GM18507 (cell line): ENCODE data around the gene FNDC3B.

Experiments used
- DNase-seq: peaks from one replicate; pipeline ENCODE4 v3.0.0; 2011; ENCODE audit warnings: low read depth; ENCODE audit not compliant: insufficient read length; ENCODE audit errors: extremely low spot score
- FAIRE-seq: peaks from 2 replicates; lab custom pipeline; 2011; peaks lifted over from hg19 to GRCh38; lab: Jason Lieb, UNC

The FNDC3B gene

DNA sequence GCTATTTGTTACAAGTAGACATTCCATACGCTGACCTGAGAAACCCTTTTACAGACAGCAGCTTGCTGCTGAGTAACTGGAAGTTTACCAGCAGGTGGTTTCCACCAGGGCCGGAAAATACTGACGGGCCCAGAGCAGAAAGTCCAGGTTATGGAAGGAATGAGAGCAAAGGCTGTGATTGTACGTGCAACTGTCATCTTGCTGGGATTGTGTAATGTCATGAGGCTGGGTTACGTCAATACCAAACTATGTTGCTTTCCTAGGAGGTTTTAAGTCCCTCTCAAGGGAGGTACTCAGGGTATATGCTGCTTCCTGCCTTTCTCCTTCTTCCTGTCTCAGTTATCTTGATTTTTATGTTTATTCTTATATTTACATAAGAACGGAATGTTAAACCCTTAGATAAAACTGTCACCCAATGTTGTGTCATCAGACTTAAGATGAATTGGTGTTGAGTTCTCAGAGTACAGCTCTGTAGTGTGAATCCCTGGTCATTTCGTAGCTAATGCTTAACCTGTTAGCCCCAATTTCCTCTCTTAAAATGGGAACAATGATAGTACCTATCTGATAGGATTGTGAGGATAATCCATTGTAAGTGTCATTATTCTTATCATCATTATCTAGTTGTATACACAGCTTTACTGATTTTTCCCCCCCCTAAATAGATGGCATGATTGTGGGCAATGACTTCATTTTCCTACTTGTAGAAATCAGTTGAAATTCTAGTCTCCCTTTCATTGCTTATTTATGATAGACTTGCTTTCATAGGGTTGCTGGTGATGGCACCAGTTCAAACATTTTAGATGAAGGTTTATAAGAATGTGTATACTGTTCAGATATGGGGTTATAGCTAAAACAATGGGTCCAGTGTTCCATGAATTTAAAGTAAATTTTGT is 101.4 kb downstream of the FNDC3B start:
- DNase-seq (no peak), FAIRE-seq (no peak)

DNA sequence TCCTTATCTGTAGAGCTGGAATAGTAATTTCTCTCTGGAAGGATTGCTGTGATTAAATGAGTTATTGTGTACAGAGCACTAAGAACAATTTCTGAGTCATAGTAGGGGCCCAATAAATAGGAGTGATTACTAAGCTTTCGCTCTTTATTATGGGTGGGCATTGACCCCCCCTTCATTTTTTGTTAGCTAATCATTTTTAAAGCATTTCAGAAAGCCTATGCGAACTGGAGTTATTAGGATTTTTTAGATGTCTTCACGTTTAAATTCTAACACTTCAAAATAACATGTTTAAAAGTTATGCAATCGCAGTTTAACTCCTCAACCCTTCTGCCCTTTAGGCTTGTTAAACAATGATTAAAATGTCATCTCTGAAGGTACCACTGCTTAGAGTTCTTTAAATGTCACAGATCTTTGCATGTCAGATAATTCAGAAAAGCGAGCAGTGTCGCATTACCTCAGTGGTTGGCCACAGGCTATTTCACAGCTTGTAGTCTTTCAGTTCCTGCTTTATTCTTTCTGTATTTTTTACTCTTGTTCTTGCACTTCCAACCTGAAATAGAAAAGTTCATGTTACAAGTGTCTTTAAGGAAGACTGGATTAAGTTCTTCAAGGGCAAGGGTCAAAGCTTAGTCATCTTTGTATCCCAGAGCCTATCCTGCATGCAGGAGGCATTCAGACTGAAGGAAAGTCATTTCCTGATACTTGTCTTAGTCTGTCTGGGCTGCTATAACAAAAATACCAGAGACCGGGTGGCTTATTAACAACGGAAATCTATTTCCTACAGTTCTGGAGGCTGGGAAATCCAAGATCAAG is 102.9 kb downstream of the FNDC3B start:
- peak; percentile 85 for FAIRE-seq

DNA sequence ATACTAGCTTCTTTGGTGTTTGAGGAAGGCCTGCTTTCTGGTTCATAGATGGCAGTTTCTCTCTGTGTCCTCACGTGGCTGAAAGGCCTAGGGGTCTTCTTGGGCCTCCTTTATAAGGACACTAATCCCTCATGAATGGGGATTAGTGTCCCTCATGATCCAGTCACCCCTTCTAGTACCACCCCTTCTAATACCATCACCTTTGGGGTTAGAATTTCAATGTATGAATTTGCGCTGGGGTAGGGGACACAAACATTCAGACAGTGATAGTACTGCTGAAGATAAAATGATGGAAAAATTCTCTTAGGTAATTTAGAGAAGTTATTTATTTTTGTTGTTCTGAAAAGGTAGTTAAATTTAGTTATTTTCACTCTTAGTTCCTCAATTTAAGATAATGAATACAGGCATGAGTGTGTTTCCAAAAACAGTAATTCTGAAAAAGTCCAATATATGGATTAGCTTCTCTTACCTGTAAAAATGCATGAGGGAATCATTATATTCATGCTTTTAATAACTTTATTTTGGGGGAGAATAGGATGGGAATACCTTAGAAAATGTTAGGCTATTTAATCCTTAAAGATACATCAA is 103.6 kb downstream of the FNDC3B start:
- DNase-seq: no peak
- FAIRE-seq: no peak

More for the DNA sequence above, 102.9 kb downstream of the FNDC3B start:
- no peak for DNase-seq

DNA sequence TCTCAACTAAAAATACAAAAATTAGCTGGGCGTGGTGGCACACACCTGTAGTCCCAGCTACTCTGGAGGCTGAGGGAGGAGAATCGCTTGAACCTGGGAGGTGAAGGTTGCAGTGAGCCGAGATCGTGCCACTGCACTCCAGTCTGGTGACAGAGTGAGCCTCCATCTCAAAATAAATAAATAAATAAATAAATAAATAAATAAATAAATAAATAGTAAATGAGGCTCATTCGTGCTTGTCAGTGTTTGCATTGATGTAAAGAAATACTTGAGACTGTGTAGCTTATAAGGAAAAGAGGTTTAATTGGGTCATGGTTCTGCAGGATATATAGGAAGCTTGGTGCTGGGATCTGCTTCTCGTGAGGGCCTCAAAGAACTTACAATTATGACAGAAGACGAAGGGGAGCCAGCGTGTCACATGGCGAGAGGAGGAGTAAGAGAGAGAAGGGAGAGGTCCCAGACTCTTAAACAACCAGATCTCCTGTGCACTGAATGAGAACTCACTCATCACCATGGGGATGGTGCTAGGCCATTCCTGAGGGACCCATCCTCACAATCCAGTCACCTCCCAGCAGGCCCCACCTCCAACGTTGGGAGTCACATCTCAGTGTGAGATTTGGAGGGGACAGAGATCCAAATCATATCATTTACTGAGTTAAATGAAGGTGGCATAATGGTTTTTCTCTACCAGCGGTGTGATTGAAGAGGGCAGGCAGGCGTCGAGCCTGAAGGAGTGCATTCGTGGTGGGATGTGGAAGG is 104.5 kb downstream of the FNDC3B start:
- FAIRE-seq (no peak), DNase-seq (no peak)

DNA sequence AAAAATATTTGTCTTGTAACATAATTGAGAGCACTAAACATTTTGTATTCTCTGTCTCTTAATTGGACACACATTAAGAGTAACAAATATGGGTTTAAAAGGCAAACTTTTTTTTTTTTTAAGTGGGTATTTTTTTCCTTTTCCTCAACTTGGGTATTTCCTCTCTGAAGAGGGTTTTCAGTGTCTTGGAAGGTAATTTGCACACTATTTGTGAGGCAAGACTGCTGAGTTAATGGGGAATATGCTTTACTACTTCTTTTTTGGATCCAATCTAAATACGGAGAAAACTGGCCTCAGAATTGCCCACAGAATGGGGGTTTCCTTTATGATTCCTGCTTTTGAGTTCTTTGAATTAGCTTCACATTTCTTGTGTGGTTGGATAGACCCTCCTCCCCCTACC is 105.2 kb downstream of the FNDC3B start:
- FAIRE-seq: no peak
- DNase-seq: no peak

DNA sequence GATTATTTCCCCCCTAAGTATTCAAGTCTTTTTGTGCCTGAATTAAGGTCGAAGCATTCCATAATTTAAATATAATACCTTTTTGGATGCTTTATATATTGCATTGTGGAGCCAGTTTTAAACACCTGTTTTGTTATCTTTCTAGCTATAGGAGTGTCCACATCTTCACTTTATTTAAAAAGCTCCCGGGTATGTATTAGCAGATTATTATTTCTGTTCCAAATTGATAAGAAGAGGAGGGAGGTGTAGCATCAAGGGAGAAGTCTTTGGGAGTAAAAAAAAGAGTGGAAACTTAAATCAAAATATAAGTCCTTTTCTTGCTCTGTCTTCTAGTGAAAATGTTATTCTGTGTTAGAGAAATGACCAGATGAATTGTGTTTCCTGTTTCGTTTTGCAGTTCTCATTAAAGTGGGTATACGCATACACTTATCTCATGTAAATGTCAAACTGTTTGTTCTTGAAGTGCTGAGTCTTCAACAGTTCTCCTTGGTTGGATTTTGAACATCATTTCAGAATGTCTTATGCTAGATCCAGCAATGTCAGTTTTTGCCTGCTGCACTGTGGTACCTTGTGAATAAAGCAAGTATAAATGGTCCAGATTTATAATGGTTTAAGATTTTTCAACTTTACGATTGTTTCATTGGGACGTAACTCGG is 105.8 kb downstream of the FNDC3B start:
- peak; percentile 58 for FAIRE-seq
- no peak for DNase-seq

DNA sequence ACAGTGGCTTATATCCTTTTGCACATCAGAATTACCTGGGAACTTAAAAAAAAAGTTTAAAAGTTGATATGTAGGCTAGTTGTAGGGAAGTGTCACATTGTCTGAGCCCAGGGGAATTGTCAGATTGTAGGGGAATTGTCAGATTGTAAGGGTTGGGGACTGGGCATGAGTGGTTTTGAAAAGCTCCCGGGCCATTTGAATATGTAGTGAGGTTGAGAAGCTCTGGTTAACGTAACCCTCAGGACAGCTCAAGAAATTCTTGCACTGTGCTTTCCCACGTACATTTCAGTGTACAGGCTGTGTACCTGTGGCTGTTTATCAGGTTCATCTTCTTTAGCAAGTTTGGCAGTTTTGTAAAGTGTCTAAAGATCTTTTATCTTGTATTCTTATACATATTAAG is 107.0 kb downstream of the FNDC3B start:
- FAIRE-seq: no peak

DNA sequence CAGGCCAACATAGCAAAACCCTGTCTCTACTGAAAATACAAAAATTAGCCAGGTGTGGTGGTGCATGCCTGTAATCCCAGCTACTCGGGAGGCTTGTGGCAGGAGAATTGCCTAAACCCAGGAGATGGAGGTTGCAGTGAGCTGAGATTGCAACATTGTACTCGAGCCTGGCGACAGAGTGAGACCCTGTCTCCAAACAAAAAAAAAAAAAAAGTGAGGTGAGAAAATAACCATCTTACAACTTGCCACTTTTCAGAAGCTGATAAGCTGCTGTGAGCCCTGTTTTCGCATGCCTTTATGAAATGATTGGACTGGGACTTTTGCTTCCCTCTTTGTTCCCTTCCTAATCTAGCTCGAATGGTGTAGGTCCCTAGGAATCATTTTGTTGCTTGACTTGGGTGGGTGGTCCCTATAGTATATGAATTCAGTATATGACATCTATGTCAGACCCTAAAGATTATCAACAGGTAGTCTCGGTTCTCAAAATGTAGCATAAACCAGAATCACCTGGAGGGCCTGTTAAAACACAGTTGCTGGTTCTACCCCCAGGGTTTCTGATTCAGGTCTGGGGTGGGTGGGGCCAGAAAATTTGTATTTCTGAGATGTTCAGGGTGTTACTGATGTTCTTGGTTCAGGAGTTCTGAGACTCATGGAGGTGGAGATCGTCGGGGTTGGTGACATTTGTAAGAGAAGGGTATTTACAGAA is 107.9 kb downstream of the FNDC3B start:
- FAIRE-seq (no peak), DNase-seq (no peak)

More for the DNA sequence above, 107.0 kb downstream of the FNDC3B start:
- DNase-seq: no peak

DNA sequence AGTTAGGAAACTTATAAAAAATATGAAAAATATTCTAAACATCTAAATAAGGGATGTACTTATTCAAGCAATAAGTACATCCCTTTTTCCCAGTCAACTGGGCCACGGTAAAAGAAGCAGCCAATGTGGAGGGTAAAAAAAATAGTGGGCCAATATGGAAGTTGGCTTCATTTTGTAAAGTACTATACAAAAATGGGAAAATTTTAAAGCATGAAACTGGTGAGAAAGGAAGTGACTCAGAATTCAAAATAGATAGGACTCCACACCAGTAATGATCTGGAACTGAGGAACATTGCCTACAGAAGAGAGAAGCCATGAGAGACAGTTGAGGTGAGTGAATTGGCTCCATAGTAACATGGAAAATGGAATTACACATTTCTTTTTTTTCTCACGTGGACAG is 108.9 kb downstream of the FNDC3B start:
- DNase-seq: no peak

DNA sequence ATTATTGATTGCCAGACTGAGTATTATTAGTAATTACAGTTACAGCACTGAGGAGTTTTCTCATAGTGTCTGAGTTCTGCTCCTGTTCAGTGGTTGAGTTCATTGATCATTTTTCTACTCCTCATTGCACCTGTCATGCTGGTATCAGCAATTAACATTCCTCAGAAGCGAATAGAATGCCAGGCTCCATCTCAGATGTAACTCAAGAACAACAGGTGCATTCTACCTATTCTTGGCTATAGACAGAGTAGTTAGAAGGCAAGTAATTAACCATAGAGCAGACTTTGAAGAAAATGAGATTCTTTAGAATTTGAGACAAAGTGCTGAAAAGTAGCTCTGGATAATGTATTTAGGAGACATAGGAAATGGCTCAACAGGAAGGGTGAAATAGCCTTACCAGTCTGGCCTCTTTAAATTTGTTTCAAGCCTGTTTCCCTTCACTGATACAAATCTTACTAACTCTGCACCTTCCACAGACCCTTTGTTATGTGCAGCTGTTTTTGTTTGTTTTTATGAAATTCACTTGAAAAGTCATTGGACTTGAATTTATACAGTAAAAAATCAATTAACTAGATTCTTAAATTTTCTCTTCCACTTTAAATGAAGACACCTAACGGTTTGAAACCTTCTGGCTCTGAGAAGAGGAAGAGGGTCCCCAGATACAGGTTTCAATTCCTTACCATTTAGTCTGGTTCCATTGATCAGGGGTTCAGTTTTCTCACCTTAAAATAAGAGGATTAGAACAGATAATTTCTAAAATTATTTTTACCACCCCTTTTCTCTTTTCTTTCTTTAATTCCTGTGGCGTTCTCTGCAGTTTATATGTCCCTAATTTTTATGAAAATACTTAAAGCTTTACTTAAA is 109.6 kb downstream of the FNDC3B start:
- no peak for FAIRE-seq

More for the DNA sequence above, 108.9 kb downstream of the FNDC3B start:
- no peak for FAIRE-seq

DNA sequence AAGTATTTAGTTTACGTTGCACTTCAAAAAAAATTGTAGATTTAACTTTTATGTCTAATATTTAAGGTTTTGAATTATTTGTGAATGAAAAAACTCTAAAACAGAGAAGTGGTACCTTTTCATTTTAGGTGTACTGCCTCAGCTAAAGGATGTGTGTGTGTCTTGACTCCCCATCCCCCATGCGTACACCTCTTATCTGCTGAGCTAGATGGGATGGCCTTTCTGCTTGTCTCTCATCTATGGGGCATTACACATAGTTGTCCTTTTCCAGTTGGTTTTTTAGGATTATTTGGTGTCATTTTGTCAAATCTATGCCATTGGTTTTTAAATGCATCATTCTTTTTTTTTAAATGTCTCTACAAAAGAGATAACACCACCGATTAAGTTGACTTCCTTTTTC is 110.9 kb downstream of the FNDC3B start:
- DNase-seq (no peak), FAIRE-seq (no peak)

More for the DNA sequence above, 109.6 kb downstream of the FNDC3B start:
- no peak for DNase-seq

DNA sequence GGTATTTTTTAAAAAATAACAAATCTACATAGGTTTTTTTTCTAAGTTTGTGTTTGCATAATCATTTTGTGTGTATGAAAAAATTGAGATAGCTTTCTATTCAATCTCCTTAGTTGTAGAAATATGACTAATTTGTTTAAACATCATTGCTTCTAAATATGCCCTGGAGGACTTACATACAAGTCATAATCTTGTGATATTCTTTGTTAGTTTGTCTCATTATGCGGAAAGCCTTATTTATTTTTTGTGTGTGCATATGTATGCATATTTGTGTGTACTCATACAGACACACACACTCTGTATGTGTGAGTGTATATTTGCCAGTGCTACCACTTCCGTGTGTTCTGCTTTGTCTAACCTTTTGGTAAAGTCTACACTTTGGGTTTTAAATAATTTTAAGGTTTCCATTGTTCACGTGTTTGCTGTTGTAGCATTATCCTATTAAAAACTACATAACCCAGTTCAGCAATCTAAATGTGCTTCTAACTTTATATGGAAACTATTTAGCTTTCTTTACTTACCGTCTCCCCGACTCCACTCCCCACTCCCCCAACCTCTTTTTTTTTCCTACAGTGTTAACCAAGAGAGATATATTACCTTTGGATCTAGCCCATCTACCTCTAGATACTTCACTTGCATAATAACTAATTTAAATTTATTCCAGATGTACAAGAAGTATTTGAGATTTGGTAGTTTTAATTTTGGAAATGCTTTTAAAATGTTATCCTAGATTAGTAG is 111.7 kb downstream of the FNDC3B start:
- DNase-seq (no peak), FAIRE-seq (no peak)

DNA sequence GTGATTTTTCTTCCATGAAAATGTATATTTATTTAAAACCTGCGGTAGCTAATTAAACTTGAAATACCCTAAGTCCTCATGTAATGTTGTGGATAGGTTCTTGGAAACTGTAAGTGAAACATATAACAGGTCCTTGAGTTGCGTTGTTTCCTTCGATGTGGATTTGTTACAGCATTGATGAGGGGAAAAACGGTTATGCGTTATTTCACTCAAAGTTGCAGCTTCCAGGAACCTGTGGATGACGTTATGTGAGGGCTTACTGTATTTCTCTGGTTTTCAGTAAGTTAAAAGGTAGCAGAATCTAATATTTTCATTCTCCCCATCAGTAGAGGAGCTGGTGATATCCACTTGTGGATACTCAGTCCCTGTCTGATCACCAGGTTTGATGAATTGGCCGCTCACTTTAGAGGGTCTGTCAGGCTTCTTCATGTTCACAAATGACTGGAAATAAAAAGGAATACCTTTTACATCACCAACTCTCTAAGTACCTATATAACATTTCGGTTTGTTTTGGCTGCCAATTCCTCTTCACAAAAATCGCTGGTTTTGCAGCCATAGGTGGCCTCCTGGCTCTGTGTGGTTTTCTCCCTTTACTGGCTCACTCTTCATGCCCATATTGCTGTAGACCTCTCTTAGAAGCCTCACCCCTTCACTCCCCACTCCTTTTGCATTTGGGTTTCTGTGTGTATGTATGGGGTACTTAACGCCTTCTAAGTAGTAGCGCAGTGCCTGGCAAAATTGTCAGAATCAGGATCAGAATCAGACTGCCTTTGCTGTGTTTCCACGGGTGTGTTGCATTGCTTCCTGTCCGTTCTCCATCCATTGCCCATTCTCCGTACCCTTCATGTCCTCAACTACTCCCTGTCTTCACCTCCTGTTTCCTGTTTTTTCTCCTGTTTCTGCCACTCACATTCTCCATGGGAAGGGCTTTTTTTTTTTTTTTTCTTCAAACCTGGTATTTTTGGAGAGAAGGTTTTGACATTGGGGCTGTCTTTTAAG is 112.6 kb downstream of the FNDC3B start:
- DNase-seq: no peak

DNA sequence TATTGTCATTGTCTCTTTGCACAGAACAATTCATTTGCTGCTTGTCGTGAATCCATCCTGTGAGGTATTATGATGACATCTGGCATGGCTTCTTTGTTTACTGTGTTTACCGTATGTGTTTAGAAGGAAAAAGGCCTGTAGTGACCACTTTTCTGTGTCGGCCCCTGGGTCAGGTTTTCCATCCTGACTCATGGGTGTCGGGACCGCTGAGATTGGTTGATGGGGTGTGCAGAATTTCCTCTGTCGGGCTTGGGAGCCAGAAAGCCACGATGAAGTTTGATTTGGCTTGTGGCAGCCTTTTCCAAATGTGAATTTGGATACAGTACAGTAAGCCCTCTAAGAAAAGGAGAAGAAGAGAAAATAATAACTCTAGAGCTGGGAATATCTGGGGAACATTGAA is 113.5 kb downstream of the FNDC3B start:
- DNase-seq (no peak), FAIRE-seq (no peak)

More for the DNA sequence above, 112.6 kb downstream of the FNDC3B start:
- no peak for FAIRE-seq

DNA sequence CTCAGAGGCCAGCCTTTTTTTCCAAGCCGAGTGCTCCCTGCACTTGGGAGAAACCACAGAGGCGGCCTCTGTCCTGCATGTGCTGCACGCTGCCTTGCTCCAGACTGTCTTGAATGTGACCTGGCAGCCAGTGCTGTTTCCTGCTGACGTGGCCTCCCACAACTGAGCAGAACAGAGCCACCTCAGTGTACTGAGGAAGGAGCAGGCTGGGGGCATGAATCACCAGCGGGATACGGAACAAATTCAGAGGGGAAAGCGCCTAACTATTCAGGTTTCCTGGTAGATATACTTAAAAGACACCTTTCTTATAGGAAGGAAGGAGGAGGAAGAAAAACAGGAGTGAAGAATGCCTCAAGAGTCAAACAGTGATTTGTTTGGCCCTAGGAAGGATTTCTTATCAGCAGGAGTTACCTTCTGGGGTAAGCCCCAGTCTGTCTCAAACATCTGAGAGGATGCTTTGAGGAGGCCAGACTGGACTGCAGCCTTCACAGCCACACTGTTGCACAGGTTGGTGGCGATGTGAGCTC is 114.0 kb downstream of the FNDC3B start:
- DNase-seq (no peak), FAIRE-seq (no peak)
